RCC 7860 (cell line): Measurements from ENCODE around the gene DCTN5.
"Not testable (repeated sequence)": the region's sequence is repeated elsewhere in the genome, so short reads cannot be mapped to it uniquely, and the experiment has no call there.

Experiments used
- DNase-seq: peaks from one replicate; pipeline ENCODE4 v3.0.0-alpha.2; 2015; ENCODE audit warnings: low spot score
- FAIRE-seq: peaks from 2 replicates; lab custom pipeline; 2012; peaks lifted over from hg19 to GRCh38; lab: Jason Lieb, UNC

DCTN5 gene

GRCh38 chr16:23691483-23692189 is 50.4 kb downstream of the DCTN5 start:
- DNase-seq: peak; percentile 77
- peak; percentile 65 for FAIRE-seq

- DNase-seq (no peak), FAIRE-seq (no peak)
Observed at GRCh38 chr16:23692190-23692837, 51.0 kb downstream of the DCTN5 start.

GRCh38 chr16:23694265-23694643 is 53.0 kb downstream of the DCTN5 start:
- no peak for FAIRE-seq
- no peak for DNase-seq

- no peak for DNase-seq
- FAIRE-seq: no peak
Observed at GRCh38 chr16:23694644-23695373, 53.5 kb downstream of the DCTN5 start.

- DNase-seq (no peak), FAIRE-seq (no peak)
Observed at GRCh38 chr16:23695756-23696155, 54.5 kb downstream of the DCTN5 start.

GRCh38 chr16:23699100-23699499 is 57.8 kb downstream of the DCTN5 start:
- FAIRE-seq (no peak), DNase-seq (no peak)

- DNase-seq (no peak), FAIRE-seq (no peak)
Observed at GRCh38 chr16:23700093-23700492, 58.8 kb downstream of the DCTN5 start.

- FAIRE-seq (no peak), DNase-seq (no peak)
Observed at GRCh38 chr16:23700509-23700908, 59.2 kb downstream of the DCTN5 start.

GRCh38 chr16:23701045-23701444 is 59.8 kb downstream of the DCTN5 start:
- DNase-seq (no peak), FAIRE-seq (no peak)

- DNase-seq (no peak), FAIRE-seq (no peak)
Observed at GRCh38 chr16:23702951-23703350, 61.7 kb downstream of the DCTN5 start.

GRCh38 chr16:23704772-23705516 is 63.7 kb downstream of the DCTN5 start:
- DNase-seq (no peak), FAIRE-seq (no peak)

GRCh38 chr16:23705517-23705902 is 64.2 kb downstream of the DCTN5 start:
- no peak for FAIRE-seq
- no peak for DNase-seq

GRCh38 chr16:23706439-23706838 is 65.2 kb downstream of the DCTN5 start:
- no peak for FAIRE-seq

GRCh38 chr16:23709536-23709935 is 68.3 kb downstream of the DCTN5 start:
- DNase-seq (no peak), FAIRE-seq (no peak)

More at GRCh38 chr16:23706439-23706838, 65.2 kb downstream of the DCTN5 start:
- DNase-seq: no peak

- no peak for FAIRE-seq
- DNase-seq: no peak
Observed at GRCh38 chr16:23710008-23710407, 68.7 kb downstream of the DCTN5 start.

- FAIRE-seq (no peak), DNase-seq (no peak)
Observed at GRCh38 chr16:23710504-23710903, 69.2 kb downstream of the DCTN5 start.

- DNase-seq: no peak
- FAIRE-seq: no peak
Observed at GRCh38 chr16:23711785-23712184, 70.5 kb downstream of the DCTN5 start.

- FAIRE-seq (no peak), DNase-seq (no peak)
Observed at GRCh38 chr16:23712976-23713375, 71.7 kb downstream of the DCTN5 start, which contains the start of gene ERN2. Gene ERN2 (minus strand): TSS chr16:23713222. CDS start chr16:23713187, 35 bp downstream.

- no peak for DNase-seq
- no peak for FAIRE-seq
Observed at GRCh38 chr16:23716484-23716883, 75.2 kb downstream of the DCTN5 start.

GRCh38 chr16:23722613-23723240 is 81.5 kb downstream of the DCTN5 start:
- not testable (repeated sequence) for FAIRE-seq, DNase-seq
